Loucy (cell line): Measurements from ENCODE around the gene IAH1.

Experiments used
- CTCF ChIP-seq: fragments of 200-600 bp; sonication (generic); conservative IDR thresholded peaks from 2 replicates; pipeline ENCODE4 v1.5.1; 2014; ENCODE audit warnings: mild to moderate bottlenecking, antibody characterized with exemption, low read length
- EZH2phosphoT487 ChIP-seq: fragments of 200-600 bp; IDR thresholded peaks from 2 replicates; pipeline ENCODE4 v1.6.1; 2018; ENCODE audit warnings: antibody characterized with exemption, mild to moderate bottlenecking, moderate library complexity, borderline replicate concordance

GRCh38 chr2:9473308-9473984 lies 905 bp upstream of the IAH1 start:
- TF ChIP-seq CTCF: no peak
- TF ChIP-seq EZH2phosphoT487: no peak
